RPMI8226 (cell line): Measurements from ENCODE around the gene AREL1.

Source experiments
- DNase-seq: peaks from one replicate; pipeline ENCODE4 v3.0.0-alpha.2; 2015

The AREL1 gene

DNA sequence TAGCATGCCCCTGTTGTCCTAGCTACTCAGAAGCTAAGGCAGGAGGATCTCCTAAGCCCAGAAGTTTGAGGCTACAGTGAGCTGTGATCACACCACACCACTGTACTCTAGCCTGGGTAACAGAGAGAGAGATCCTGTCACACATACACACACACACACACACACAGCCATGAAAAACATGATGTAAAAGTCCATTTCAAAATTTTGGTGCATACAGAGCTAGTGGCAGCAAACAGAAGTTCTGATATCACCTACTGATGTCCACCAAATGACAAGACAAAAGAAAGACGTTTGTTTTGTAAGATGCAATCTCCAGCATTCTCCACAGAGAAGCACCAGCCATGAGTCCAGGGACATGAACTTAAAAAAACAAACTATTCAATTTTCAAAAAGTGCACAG, 15.9 kb downstream of the AREL1 start:
- DNase-seq: no peak

DNA sequence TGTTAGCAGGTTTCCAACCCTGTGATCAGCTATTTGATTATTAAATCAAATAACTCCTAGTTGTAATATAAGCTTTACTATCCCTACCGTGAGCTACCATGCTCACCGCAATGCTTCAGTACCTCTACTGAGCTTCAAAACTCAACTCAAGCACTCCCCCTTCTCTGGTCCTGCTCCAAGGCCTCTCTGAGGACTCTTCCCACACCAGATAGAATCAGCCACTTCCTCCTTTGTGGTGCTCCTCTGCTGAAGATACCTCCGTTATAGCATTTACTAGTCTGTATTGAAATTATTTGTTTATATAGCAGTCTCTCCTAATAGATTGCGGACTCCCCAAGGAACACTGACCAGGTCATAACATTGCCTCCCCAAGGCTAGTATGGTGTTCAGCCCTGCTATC, 17.5 kb downstream of the AREL1 start:
- no peak for DNase-seq

GRCh38 chr14:74693191-74693590, 19.7 kb downstream of the AREL1 start:
- DNase-seq: no peak

GRCh38 chr14:74691456-74691855, 21.4 kb downstream of the AREL1 start:
- DNase-seq: no peak

GRCh38 chr14:74685921-74686678, 26.8 kb downstream of the AREL1 start:
- no peak for DNase-seq

DNA sequence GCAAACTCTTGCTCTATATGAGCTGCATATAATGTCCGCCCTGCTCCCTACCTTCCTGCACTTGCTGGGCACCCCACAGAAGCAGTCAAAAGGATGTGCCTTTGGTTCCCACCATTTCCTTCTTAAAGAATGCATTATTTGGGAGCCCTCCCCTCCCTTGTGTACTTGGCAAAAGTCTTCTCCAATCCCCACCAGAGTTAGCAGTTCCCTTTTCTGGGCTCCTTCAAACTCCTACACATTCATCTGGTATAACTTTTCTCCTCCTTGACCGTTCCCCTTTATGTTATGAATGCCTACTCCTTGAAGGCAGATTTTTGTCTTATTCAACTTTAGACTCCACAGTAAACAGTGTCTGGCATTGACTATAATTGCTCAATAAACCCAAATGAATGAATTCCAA, 27.8 kb downstream of the AREL1 start:
- DNase-seq: no peak

GRCh38 chr14:74684434-74684833, 28.4 kb downstream of the AREL1 start:
- no peak for DNase-seq

GRCh38 chr14:74683406-74683805, 29.5 kb downstream of the AREL1 start:
- no peak for DNase-seq

GRCh38 chr14:74682169-74682952, 30.5 kb downstream of the AREL1 start:
- no peak for DNase-seq

- no peak for DNase-seq
These were observed 37.7 kb downstream of the AREL1 start for GRCh38 chr14:74675219-74675618.

DNA sequence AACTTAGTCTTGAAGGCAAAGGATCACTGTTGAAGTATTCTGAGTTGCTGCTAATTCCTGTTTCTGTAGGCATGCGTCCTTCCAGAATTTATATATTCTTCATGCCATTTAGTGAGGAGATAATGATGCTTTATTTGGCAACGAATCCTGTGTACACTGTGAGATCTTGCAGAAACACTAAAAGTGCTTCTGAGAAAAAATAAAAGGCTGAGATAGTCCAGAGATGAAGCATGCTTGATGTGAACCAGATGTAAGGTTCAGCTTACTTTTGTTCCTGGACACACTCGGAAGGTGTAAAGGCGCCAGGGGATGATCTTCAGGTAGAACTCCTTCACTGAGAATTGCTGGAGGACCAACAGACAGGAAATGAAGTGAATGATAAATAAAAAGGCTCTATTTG, 39.1 kb downstream of the AREL1 start:
- no peak for DNase-seq

DNA sequence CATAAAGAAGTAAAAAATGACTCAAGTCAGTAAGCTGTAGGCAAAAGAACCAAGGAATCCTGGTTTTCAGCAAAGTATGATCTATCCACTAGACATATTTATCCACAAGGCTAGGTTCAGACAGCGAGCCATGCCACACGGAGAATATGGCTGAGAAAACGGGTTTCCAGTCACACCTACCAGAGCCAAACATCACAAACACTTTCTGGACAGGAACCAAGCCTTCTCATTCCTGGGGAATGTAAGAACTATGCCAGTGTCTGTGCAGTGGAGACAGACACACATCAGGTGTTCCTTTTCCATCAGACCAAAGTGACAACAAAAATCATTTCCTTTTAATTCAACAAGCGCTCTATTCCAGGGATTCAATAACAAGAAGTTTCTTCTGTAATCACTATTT, 41.1 kb downstream of the AREL1 start:
- DNase-seq: no peak

DNA sequence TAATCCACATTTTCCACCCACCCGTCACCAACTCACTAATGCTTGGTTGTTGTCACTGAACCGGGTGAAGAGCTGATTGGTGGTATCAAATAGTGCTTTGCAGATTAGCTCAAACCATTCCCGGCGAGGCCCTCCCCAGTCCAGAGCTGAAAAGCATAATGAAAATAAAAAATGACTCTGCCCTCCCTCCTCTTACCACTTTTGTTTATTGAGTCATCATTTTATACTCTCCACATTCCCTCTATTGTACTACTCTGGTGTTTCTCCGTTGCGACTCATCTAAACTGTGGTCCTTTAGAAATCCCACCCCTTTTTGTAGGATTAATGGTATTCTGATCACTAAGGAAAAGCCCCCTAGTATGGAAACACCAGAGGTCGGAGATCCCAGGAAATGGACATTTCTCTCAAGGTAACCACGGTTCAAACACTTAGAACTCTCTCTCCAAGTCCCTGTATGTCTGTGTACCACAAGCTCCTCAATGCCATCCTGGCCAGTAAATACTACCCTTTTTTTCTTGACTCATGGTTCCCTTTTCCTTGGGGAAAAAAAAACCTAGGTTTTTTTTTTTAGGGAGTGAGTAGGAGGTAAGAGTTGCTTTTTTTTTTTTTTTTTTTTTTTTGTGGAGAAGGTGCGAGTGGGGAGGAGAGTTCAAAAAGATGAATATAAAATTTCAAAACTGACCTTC, 42.0 kb downstream of the AREL1 start:
- DNase-seq: no peak

- no peak for DNase-seq
These were observed 43.0 kb downstream of the AREL1 start for GRCh38 chr14:74669846-74670245.

GRCh38 chr14:74669256-74669655, 43.6 kb downstream of the AREL1 start:
- no peak for DNase-seq

DNA sequence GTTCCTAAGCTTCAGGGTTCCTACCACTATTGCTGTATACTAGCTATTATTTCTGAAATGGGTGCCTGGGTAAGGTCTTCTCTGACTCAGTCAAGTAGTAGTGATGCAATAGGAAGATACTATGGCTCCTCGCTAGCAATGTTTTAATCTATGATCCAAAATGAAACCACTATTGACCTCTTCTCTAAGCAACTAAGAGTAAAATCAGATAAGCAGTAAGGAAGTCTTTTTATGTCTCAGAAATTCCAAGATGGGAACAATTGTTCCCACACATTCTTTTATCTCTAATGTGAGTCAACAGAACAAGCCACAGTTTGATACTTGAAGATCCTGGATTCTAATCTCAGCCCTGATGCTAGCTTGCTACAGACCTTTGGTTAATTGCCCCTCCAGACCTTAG, 45.1 kb downstream of the AREL1 start:
- no peak for DNase-seq

DNA sequence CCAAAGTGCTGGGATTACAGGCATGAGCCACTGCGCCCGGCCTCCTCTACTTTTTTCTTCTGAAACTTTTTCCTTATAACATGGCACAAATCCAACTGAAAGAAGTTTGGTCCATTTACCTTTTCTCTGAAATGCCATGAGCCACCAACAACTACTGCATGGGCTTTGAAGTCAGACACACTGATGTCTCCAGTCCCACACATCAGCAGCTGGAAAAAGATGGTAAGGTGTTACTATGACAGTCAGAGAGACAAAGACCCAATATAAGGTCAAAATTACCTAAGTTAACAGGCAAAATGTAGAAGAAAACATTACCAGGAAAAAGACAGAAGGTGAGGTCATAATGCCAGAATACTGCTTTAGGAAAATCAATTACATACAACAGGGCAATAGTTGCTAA, 48.2 kb downstream of the AREL1 start:
- DNase-seq: no peak

GRCh38 chr14:74663884-74664283, 49.0 kb downstream of the AREL1 start:
- no peak for DNase-seq

- no peak for DNase-seq
These were observed 51.0 kb downstream of the AREL1 start for GRCh38 chr14:74661726-74662450.

DNA sequence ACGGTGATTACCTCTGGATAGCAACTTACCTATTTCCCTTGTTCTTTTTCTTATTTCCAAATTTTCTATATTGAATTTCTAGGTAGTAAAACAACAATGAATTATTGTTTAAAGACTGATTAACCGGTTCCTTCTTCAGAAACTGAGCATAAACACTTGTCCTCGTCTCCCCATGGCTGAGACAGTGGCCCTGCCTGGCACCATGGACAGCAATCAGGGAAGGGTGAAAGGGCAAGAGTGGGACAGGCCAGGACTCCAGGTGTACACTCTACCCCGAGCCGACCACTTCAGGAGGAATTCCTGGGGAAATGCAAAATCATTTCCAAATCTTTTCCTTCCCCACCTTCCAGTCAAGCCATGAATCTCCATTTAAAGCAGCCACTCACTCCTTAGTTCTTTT, 52.0 kb downstream of the AREL1 start:
- DNase-seq: no peak

DNA sequence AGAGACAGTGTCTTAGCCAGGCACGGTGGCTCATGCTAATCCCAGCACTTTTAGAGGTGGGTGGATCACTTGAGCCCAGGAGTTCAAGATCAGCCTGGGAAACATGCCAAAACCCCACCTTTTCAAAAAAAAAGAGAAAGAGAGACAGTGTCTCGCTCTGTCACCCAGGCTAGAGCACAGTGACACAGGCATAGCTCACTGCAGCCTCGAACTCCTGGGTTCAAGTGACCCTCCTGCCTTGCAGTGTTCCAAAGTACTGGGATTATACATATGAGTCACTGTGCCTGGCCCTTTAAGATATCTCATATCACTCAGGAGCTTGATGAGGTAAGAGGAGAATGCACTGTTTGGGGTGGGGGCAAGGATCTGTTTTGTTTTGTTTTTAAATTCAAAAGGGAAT, 52.7 kb downstream of the AREL1 start:
- no peak for DNase-seq

- DNase-seq: no peak
These were observed 54.2 kb downstream of the AREL1 start for GRCh38 chr14:74658535-74659131.

- DNase-seq: no peak
These were observed 55.9 kb downstream of the AREL1 start for GRCh38 chr14:74656964-74657363.
